Measurements from ENCODE around the gene LAIR1.
"Not testable (repeated sequence)": the region's sequence is repeated elsewhere in the genome, so short reads cannot be mapped to it uniquely, and the experiment has no call there.

The LAIR1 gene

DNA sequence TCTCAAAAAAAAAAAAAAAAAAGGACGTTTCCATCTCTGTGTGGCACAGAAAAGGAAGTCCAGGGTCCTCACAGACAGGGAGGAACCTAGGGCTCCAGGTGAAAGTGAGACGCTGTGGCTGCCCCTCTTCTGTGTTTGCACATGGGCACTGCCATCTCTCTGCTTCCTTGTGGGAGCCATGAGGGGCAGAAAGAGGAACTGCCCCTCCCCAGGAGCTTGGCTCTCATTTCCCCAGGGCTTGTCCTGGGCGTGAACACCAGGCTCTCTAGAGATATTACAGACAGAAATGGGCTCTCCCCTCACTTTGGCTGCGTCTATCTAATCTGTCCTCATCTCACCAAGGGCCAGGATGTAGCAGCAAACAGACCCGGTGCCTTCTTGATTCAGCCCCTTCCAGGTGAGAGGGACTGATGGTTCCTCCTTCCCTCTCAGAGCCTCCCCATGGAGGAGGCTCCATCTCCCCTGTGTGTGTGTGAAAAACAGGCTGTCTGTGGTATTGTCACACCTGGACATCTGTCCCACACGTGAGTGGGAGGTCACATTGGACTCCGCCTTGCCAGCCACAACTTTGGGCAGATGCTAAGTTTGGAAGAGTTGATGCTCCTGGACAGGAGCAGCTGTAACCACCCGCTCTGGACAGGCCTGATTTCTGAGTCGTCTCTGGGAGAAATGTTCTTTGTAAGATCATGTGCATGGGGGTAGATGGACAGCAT lies 24.9 kb downstream of the LAIR1 start:
- Mint-ChIP-seq H3K4me3 (no peak overlapping the region), H3K4me1 (ENCODE audit: low read depth) (peaks cover 10% of the 10 kb centered on the region), H3K36me3 (ENCODE audit: low read depth) (no peaks in the 10 kb centered on the region), H3K27ac (no peak overlapping the region), H3K27me3 (no peaks in the 10 kb centered on the region), H3K9me3 (no peaks in the 10 kb centered on the region)

DNA sequence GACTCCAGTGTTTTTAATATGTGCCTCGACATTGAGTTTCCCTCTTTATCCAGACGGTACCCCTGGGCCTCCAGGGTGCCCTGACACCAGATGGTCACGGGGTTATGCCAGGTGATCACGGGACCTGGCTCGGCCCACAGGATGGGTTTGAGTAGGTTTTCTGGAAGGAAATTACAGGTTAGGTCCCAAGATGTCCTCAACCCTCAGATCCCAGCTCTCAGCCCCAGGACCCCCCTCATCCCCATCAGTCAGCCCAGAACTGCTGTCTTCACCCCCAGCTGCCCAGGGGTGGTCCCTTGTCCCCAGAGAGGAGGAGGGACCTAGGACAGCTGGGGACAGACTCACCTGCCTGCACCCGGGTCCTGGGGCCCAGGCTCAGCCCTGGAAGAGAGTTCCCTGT lies 26.2 kb downstream of the LAIR1 start:
- H3K4me1 Mint-ChIP-seq (ENCODE audit: low read depth) = peaks cover 6% of the 10 kb centered on the region
- H3K4me3 Mint-ChIP-seq = no peak overlapping the region
- H3K27ac Mint-ChIP-seq = no peak overlapping the region
- no peaks in the 10 kb centered on the region for H3K36me3 Mint-ChIP-seq (ENCODE audit: low read depth)
- no peaks in the 10 kb centered on the region for H3K9me3 Mint-ChIP-seq
- no peaks in the 10 kb centered on the region for H3K27me3 Mint-ChIP-seq

DNA sequence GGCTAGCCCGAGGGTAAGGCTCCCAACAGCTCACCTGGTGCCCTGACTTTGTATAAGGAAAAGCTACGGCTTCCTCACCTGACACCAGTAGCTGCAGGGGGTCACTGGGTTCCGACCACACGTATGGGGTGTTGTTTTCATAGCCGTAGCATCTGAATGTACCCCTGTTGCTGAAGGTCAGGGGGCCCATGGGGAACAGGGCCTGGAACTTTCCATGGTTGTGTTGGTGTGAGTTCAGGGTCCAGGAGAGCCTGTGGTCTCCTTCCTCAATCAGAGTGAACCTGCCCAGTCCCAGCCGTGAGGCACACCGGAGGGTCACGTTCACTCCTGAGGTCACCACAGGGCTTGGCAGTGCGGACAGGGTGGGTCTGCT lies 26.9 kb downstream of the LAIR1 start:
- Mint-ChIP-seq H3K4me3 (no peak overlapping the region), H3K27ac (no peak overlapping the region), H3K9me3 (no peaks in the 10 kb centered on the region), H3K36me3 (ENCODE audit: low read depth) (no peaks in the 10 kb centered on the region), H3K4me1 (ENCODE audit: low read depth) (peaks cover 6% of the 10 kb centered on the region), H3K27me3 (no peaks in the 10 kb centered on the region)

DNA sequence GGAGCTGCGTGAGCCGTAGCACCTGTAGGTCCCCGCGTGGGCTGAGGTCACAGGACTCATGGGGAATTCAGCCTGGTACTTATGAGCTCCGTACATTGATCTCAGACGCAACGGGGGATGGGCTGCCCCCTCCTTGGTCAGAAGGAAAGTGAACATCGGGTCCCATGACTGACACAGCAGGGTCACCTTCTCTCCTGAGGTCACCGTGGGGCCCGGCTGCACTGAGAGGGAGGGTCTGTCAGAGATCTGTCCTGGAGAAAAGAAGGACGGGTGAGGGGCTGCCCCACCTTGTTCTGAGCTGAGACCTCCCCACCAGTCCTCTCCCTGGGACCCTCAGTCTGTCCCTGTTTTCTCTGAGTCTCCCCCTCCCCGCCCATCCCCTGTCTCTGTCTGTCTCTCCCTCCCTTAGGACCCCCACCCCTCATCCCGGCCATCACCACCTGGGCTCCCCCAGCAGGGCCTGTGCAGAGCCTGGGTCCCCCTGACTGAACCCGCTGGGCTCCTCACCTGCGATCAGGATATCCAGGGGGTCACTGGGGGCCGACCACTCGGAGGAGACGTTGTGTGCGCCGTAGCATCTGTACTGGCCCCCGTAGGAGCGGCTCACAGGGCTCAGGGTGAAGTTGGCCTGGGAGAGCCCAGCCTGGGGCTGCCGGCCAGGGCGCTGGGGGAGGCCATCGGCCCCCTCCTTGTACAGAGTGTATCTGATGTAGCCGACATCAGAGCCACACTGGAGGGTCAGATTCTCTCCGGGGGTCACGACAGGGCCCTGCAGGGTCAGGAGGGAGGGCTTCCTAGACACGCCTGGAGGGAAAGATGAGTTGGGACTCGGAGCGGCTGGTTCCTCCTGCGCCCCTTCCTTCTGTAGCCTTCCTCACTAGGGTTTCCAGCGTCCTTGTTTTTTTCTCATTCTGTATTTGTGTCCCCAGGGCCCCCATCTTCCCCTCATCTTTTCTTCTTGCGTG lies 27.6 kb downstream of the LAIR1 start:
- Mint-ChIP-seq H3K27me3 (no peaks in the 10 kb centered on the region), H3K9me3 (no peaks in the 10 kb centered on the region), H3K36me3 (ENCODE audit: low read depth) (no peaks in the 10 kb centered on the region), H3K4me1 (ENCODE audit: low read depth) (peaks cover 6% of the 10 kb centered on the region), H3K4me3 (no peak overlapping the region), H3K27ac (no peak overlapping the region)

DNA sequence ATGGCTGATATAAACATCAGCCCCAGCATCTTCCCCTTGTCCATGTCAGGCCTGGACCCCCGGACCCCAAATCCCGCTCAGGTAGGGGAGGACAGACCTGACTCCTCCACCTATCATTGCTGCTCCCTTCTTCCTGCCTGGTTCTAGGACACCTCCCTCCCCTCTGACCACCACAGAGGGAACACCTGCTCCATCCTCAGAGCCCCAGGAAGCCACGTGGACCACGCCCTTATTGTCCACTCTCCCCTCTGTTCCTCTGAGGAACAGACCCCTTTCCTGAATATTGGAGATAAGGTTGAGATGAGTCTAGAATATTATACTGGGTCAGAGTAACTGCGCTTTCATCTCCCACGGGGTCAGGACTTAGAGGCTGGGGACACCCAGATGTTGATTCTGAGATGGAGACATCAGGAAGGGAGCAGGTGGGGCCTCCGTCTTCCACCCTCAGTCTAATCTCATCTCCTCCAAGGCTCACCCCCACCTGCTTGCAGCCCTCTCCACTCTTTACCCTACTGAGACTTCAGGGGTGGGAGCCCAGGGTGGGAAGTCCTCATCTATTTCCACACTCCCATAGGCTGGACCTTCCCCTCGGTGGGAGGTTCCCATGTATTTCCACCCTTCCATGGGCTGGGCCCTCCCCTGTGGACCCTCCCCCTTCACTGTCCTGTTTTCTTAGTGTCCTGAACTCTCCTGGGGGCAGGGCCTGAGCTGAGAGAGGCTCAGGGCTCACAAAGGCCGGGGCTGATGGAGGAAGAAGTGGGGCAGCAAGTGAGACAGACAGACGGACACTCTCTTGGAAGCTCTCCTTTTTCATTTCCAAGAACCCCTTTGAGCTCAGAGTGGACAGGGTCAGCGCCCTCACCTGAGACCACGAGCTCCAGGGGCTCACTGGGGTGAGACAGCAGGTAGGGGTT lies 28.5 kb downstream of the LAIR1 start:
- no peak overlapping the region for H3K27ac Mint-ChIP-seq
- H3K27me3 Mint-ChIP-seq = no peaks in the 10 kb centered on the region
- peaks cover 6% of the 10 kb centered on the region for H3K4me1 Mint-ChIP-seq (ENCODE audit: low read depth)
- H3K36me3 Mint-ChIP-seq (ENCODE audit: low read depth) = no peaks in the 10 kb centered on the region
- no peaks in the 10 kb centered on the region for H3K9me3 Mint-ChIP-seq
- H3K4me3 Mint-ChIP-seq = no peak overlapping the region

DNA sequence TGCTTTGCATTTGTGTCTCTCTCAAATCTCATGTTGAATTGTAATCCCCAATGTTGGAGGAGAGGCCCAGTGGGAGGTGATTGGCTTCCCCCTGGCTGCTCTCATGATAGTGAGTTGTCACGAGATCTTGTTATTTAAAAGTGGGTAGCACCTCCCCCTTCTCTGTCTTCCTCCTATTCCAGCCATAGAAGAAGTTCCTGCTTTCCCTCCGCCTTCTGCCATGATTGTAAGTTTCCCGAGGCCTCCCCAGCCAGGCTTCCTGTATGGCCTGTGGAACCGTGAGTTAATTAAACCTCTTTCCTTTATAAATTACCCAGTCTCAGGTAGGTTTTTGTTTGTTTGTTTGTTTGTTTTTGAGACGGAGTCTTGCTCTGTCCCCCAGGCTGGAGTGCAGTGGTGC lies 29.6 kb downstream of the LAIR1 start:
- Mint-ChIP-seq H3K27me3 (no peaks in the 10 kb centered on the region), H3K4me1 (ENCODE audit: low read depth) (peaks cover 6% of the 10 kb centered on the region), H3K27ac (no peak overlapping the region), H3K9me3 (no peaks in the 10 kb centered on the region), H3K36me3 (ENCODE audit: low read depth) (no peaks in the 10 kb centered on the region), H3K4me3 (no peak overlapping the region)

DNA sequence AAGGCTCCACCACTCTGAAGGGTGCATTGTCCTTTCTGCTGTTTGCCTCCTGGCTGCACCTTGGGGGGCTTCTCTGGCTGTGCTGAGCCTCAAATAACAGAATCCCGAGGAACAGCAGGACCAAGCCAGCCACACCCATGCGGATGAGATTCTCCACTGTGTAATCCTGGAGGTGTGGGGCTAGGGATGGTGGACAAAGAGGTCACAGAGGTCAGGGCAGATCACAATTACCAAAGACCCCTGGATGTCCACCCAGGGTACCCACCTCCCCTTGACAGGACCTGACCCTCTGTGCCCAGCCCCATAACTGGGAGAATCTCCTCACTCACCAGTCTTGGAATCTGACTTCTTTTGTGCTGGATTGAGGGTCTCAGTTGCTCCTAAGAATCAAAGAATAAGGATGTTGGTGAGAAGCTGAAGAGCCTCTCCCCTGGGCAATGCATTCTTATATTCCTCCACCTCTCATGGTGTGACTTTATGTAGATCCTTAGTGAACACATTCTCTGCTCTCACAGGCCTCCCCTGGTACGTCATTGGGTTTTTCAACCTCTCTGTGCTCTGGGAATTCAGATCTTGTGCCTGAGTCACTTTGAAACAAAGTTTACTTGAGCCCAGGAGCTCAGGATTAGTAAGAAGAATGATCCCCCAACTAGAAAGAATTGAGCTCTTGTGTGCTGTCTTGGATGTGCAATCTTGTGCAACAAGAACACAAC lies 31.0 kb downstream of the LAIR1 start:
- H3K36me3 Mint-ChIP-seq (ENCODE audit: low read depth) = no peaks in the 10 kb centered on the region
- H3K4me1 Mint-ChIP-seq (ENCODE audit: low read depth) = peaks cover 3% of the 10 kb centered on the region
- no peak overlapping the region for H3K27ac Mint-ChIP-seq
- H3K9me3 Mint-ChIP-seq = no peaks in the 10 kb centered on the region
- no peak overlapping the region for H3K4me3 Mint-ChIP-seq
- H3K27me3 Mint-ChIP-seq = no peaks in the 10 kb centered on the region

DNA sequence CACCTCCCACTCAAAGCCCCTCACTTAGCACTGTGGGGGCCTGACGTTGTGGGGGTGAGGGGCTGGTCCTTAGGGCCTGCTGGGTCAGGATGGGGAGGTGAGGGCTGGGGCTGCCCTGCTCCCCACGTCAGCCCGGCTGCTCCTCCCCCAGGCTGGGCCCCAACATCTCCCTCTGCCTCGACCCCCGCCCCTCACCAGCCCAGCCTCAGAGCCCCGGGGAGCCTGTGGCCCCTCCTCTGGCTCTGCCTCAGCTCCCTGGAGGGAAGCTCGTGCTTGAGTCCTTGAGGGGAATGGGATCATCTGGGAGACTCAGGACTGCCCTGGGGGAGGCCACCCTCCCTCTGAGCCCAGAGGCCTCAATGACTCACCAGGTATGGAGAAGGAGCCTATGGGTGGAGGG lies 32.6 kb downstream of the LAIR1 start:
- H3K27ac Mint-ChIP-seq = no peak overlapping the region
- H3K4me3 Mint-ChIP-seq = no peak overlapping the region
- H3K9me3 Mint-ChIP-seq = peaks cover 3% of the 10 kb centered on the region
- no peaks in the 10 kb centered on the region for H3K36me3 Mint-ChIP-seq (ENCODE audit: low read depth)
- peaks cover 13% of the 10 kb centered on the region for H3K4me1 Mint-ChIP-seq (ENCODE audit: low read depth)
- H3K27me3 Mint-ChIP-seq = no peaks in the 10 kb centered on the region

DNA sequence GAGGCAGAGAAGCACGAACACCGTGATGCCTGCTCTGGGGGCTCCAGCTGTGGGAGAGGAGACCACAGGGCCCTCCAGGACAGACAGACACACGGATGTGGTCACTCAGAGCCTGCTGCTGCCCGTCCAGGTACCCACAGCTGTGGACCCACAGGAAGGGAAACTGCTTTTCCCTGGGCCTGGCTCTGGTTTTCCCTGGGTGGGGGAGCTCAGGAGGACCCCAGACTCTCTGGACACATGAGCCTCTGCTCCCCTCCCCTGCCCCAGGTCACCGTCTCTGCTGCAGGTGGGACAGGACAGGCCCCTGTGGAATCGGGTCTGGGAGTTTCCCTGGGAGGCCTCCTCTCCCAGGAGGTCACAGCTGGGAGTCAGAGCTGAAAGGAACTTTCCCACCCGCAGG lies 33.1 kb downstream of the LAIR1 start:
- Mint-ChIP-seq H3K27ac (no peak overlapping the region), H3K27me3 (no peaks in the 10 kb centered on the region), H3K9me3 (peaks cover 3% of the 10 kb centered on the region), H3K4me3 (no peak overlapping the region), H3K4me1 (ENCODE audit: low read depth) (peaks cover 17% of the 10 kb centered on the region), H3K36me3 (ENCODE audit: low read depth) (no peaks in the 10 kb centered on the region)

DNA sequence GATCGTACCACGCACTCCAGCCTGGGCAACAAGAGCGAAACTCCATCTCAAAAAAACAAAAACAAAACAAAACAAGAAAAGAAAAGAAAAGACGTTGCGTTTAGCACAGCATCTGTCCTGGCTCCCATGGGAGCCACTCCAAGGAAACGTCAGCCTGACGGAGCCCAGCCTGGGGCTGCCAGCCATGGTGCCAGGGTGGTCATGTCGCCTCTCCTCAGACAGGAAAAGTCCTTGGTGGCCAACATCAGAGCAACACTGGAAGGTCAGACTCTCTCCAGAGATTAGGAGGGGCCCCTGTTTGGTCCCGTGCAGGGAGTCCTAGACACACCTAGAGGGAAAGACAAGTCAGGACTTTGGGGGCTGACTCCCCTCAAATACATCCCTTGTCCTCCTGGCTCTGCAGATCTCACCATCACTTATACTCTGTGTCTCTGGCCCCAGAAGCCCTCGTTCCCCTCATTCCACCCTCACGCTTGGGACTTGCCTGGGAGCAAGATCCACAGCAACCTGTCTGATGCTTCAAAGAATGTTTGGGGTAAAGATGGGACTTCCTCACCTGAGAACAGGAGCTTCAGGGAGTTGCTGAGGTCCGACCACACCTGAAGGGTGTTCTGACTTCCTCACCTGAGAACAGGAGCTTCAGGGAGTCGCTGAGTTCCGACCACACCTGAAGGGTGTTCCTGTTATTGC lies 35.1 kb downstream of the LAIR1 start:
- Mint-ChIP-seq H3K4me3 (no peak overlapping the region), H3K9me3 (peaks cover 3% of the 10 kb centered on the region), H3K36me3 (ENCODE audit: low read depth) (no peaks in the 10 kb centered on the region), H3K27me3 (no peaks in the 10 kb centered on the region), H3K4me1 (ENCODE audit: low read depth) (peaks cover 25% of the 10 kb centered on the region), H3K27ac (no peak overlapping the region)

DNA sequence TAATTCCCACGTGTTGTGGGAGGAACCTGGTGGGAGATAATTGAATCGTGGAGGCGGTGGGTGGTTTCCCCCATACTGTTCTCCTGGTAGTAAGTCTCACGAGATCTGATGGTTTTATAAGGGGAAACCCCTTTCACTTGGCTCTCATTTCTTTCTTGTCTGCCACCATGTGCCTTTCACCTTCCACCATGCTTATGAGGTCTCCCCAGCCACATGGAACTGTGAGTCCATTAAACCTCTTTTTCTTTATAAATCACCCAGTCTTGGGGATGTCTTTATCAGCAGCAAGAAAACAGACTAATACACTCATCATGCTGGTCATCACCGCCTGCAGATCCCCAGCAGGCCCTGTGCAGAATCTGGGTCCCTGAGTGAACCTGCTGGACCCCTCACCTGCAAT lies 36.0 kb downstream of the LAIR1 start:
- not testable (repeated sequence) for H3K4me3 Mint-ChIP-seq; H3K36me3 Mint-ChIP-seq (ENCODE audit: low read depth); H3K27ac Mint-ChIP-seq; H3K9me3 Mint-ChIP-seq; H3K27me3 Mint-ChIP-seq
- peaks cover 25% of the 10 kb centered on the region for H3K4me1 Mint-ChIP-seq (ENCODE audit: low read depth)

DNA sequence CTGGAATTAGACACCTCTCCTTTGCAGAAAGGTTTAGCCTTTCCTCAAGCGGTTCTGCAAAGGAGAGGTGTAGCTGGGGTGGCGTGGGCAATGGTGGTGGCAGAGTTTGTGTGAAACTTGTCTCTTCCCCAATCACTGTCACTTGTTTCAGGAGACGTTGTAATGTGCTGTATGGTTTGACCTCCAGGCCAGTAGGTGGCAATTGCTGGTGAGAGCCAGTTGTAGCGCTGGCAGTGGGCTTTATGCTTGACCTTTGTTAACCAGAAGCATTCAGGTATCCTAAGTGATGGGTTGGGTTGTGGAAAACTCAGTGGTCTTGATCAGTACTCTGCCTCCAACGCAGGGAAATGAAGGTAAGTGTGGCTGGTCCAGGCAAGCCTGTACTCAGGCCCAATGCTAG lies 39.1 kb downstream of the LAIR1 start:
- Mint-ChIP-seq H3K4me1 (ENCODE audit: low read depth) (peaks cover 25% of the 10 kb centered on the region), H3K9me3 (peaks cover 3% of the 10 kb centered on the region), H3K27me3 (peaks cover 8% of the 10 kb centered on the region), H3K27ac (no peak overlapping the region), H3K4me3 (no peak overlapping the region), H3K36me3 (ENCODE audit: low read depth) (no peaks in the 10 kb centered on the region)

DNA sequence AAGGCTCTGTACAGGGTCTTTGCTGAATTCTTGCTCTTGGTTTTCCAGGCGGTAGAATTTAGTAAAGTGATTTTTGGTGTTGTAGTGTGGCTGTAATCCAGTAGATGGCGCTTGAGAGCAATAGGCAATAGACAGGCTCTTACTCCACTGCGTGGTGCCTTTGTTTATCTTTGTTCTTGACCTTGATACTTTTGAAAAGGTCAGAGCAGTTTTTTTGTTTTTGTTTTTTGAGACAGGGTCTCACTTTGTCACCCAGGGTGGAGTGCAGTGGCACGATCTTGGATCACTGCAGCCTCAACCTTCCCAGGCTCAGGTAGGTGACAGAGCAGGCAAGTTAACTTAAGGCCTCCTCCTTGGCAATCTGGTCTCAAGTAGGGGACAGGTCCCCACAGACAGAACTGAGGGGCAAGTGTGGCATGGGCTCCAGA lies 39.5 kb downstream of the LAIR1 start:
- H3K4me1 Mint-ChIP-seq (ENCODE audit: low read depth) = peaks cover 25% of the 10 kb centered on the region
- no peaks in the 10 kb centered on the region for H3K36me3 Mint-ChIP-seq (ENCODE audit: low read depth)
- peaks cover 9% of the 10 kb centered on the region for H3K27me3 Mint-ChIP-seq
- peaks cover 3% of the 10 kb centered on the region for H3K9me3 Mint-ChIP-seq
- H3K4me3 Mint-ChIP-seq = no peak overlapping the region
- H3K27ac Mint-ChIP-seq = no peak overlapping the region

DNA sequence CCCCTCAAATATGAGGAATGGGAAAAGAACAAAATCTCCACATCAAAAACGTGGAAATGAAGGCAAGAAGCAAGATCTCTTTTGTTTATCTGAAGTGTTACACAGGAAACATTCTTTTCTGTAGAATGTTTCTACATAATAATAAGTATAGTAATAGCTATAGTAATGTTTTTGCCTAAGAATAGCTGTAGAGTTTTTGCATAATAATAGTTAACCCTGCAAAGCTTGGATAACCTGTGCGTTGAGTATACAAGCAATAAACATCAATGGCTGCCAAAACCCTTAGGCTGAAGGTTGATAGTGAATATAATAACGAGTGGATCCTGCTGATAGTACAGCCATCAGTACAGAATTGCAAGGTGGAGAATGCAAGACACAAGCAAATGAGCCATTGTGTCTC lies 40.7 kb downstream of the LAIR1 start:
- H3K36me3 Mint-ChIP-seq (ENCODE audit: low read depth) = no peaks in the 10 kb centered on the region
- no peak overlapping the region for H3K27ac Mint-ChIP-seq
- H3K4me1 Mint-ChIP-seq (ENCODE audit: low read depth) = peaks cover 25% of the 10 kb centered on the region
- H3K4me3 Mint-ChIP-seq = no peak overlapping the region
- H3K27me3 Mint-ChIP-seq = peaks cover 11% of the 10 kb centered on the region
- H3K9me3 Mint-ChIP-seq = peaks cover 3% of the 10 kb centered on the region
